ENCODE measurements around the gene ZNF512B.
"Not testable (repeated sequence)": the region's sequence is repeated elsewhere in the genome, so short reads cannot be mapped to it uniquely, and the experiment has no call there.

The ZNF512B gene

DNA sequence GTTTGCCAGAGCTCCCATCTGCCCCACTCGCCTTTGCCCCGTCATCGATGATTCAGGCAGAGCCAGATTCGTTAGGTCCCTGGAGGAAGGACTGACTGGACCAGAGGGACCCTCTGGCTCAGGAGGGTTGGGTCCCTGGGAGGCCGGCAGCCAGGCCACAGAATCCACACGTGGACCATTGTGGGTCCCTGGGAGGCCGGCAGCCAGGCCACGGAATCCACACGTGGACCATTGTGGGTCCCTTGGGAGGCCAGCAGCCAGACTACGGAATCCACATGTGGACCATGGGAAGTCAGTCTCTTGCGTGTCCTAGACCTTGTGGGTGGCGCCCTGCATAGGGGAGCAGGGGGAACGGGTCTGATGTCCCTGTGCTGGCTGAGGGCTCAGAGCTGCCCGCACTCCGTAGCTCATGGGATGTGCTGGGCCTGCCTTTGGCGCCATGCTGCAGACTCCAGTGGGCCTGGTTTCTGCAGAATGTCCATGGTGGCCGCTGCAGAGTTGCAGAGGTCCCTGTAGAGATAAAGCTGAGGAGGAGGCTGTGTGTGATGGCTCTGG lies 37.0 kb downstream of the ZNF512B start:
- no peak for DNase-seq

DNA sequence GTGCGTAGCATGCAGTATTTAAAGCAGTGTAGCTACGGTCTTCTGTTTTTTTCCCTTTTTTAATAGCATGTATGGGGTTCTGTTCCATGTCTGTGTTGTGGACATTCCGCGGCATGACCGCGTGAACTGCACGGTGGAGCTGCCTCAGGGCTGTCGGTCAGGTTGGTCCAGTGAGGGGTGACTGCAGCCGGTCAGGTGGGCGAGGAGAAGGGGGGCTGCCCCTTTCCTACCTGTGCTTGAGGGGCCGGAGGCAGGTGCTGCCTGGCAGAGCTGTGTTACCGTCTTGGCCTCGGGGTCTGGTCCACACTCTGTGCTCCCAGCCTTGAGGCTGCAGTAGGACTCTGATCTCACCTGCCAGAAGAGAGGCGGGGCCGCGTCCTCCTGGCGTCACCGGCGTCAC lies 38.0 kb downstream of the ZNF512B start:
- DNase-seq: no peak

DNA sequence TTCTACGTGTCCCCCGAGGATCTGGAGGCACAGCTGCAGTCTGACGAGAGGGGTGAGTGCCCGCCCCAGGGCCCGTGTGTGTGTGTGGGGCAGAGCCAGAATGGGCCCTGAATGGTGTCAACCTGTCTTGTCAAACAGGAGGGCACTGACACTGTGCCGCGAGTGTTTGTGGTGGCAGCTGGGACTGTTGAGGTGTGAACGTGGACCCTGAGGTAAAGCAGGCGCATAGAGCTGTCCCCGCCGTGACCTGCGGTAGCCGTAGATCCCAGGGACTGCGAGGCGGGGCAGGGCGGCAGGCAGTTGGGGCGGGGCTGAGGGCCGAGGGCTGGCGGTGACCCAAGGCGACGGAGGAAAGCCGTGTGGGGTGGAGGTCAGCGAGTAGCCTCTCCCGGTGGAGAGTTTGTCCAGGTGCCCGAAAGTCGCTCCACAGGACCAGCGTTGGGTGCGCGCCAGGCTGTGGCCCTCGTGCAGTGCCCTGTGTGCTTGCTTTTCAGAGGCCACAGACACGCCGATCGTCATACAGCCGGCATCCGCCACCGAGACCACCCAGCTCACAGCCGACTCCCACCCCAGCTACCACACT lies 38.7 kb downstream of the ZNF512B start:
- no peak for DNase-seq

DNA sequence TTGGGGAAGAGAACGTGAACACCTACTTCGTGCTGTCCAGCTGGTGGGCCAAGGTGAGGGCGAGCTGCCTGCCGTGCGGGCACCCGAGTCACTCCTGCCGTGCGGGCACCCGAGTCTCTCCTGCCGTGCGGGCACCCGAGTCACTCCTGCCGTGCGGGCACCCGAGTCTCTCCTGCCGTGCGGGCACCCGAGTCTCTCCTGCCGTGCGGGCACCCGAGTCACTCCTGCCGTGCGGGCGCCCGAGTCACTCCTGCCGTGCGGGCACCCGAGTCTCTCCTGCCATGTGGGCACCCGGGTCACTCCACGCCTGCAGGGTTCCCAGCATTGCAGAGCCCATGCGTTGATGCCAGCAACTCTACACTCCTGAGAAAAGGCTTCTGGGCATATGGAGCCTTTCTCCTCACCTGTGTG lies 40.3 kb downstream of the ZNF512B start:
- not testable (repeated sequence) for DNase-seq

DNA sequence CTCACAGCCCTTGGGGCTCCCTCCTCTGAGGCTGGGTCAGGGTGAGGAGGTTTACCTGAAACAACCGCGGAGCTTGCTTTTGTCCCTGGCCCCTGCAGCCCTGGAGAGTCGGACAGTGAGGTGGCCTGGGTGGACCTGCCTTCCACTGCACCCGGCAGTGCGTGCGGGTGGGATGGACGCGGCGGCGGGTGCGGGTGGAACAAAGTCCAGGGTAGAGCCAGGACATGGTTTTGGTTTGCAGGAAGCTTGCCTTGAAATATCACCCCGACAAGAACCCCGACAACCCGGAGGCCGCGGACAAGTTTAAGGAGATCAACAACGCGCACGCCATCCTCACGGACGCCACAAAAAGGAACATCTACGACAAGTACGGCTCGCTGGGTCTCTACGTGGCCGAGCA lies 40.7 kb downstream of the ZNF512B start:
- DNase-seq: no peak

DNA sequence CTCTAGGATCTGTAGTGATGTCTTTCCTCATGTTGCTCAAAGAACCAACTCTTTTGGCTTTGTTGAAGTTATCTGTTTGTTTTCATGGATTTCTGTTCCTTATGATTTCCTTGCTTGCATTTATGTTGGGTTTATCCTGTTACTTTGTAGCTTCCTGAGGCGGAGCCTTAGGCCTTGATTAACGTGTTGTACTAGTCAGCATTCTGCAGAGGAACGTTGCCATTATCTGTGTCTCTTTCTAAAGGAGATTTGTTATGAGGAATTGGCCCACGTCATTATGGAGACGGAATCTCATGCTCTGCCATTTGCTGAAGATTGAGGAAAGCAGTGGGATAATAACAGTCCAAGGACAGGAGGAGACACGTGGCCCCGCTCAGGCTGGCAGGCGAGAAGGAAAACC lies 43.4 kb downstream of the ZNF512B start:
- DNase-seq: no peak

DNA sequence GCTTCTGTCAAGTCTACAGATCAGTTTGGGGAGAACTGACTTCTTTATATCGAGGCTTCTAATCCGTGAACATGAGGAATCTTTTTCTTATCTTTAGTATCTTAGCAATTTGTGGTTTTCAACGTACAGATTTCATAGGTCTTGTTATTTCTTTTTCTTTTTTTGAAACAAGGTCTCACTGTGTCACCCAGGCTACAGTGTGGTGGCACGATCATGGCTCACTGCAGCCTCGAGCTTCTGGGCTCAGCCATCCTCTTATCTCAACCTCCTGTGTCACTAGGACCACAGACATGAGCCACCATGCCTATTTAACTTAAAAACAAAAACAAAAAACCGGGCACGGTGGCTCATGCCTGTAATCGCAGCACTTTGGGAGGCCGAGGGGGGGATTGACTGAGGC lies 45.5 kb downstream of the ZNF512B start:
- DNase-seq: no peak

DNA sequence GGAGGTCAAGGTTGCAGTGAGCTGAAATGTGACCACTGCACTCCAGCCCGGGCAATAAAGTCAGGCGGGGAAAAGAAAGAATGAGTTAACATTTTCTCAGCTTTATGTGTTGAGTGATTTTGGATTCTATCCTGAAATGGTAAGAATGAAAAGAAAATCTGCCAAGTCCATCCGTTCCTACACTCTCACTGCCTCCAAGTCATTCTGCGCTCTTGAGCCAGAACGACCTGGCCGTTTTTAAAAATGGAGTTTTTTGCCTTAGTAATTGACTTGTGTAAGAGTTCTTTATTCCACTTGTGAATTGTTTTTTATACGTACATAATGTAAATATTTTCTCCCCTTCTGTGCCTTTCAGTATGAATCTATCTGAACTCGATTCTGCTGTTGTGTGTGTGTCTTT lies 46.1 kb downstream of the ZNF512B start:
- DNase-seq: no peak

DNA sequence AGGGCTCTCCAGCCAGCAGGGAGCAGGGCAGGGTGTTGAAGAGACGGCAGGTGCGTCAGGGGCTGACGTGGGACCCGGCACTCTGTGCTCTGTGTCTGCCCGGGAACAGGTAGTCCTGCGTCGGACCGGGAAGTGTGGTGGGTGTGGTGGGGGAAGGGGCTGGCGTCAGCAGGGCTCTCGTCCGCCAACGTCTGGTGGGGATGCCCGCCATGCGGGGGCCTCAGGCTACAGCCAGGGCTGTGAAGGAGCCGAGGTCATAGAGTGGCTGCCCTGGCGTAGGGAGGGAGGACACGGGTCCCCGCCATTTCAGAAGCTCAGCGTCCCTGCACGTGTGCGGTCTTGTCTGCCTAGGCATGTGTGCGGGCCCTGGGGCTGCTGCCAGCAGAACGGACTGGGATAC lies 49.5 kb downstream of the ZNF512B start:
- no peak for DNase-seq

DNA sequence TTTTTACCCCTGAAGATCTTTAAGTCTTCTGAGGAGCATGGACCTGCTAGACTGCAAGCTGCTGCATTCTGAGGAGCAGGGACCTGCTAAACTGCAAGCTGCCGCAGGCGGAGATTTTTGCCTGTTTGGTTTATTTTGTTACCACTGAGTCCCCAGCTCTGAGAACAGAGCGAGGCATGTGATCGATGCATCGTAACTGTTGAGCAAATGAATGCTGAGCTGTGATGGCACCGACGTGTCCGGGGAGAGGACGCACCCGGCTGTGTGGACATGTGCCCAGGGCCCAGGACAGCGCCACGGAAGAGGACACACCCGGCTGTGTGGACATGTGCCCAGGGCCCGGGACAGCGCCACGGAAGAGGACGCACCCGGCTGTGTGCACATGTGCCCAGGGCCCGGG lies 50.6 kb downstream of the ZNF512B start:
- no peak for DNase-seq

DNA sequence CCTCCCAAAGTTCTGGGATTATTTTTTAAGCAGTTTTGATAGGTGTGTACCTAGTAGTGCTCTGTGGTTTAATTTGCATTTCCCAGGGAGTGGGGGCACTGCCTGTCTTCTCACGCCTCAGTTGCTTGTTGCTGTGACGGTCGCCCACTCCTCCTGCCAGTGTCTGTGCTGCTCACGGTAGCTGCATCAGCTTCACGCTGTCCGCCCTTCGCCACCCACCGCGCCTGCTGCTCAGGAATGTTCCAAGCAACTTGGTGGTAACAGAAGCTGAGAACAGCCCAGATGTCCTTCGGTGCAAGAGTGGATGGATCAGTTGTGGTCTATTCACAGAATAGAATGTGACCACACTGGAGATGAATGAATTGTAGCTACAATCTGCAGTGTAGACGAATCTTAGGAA lies 51.9 kb downstream of the ZNF512B start:
- no peak for DNase-seq

DNA sequence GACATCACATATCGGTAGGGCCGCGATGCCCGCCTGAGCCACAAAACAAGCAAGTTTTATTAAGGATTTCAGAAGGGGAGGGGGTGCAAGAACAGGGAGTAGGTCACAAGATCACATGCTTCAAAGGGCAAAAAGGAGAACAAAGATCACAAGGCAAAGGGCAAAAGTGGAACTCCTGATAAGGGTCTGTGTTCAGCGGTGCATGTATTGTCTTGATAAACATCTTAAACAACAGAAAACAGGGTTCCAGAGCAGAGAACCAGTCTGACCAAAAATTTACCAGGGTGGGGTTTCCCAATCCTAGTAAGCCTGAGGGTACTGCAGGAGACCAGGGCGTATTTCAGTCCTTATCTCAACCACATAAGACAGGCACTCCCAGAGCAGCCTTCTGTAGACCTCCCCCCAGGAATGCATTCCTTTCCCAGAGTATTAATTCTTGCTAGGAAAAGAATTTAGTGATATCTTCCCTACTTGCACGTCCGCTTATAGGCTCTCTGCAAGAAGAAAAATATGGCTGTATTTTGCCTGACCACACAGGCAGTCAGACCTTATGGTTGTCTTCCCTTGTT lies 53.3 kb downstream of the ZNF512B start:
- not testable (repeated sequence) for DNase-seq

DNA sequence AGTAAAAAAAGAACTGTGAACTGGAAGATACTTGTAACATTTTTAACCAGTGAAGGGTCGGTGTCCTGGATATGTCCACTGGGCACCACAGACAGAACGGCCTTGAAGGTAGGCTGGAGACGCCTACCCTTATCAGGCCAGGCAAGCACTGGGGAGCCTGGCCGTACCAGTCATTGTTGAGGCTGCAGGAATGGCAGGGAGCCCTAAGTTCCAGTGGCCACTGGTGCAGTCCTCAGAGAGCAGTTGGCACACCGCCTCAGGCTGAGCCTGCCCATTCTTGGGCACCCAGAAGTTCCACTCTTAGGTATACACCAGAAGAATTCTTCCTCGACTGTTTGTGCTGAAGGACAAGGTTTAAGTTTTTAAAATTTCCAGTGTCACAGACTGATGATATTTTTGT lies 54.3 kb downstream of the ZNF512B start:
- no peak for DNase-seq

DNA sequence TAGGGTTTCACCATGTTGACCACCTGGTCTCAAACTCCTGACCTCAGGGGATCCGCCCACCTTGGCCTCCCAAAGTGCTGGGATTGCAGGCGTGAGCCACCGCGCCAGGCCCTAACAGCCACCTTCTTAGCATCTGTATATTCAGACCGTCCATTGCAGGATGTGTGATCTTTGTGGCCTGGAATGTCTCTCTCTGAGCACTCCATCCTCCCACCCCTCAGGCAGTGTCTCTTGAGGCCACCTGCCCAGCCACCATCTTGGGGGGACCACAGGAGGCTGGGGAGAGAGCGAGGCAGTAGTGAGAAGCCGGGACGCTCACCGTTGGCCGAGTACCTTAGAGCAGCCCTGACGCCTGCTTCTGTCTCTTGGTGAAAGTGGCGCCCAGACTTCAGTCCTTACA lies 56.0 kb downstream of the ZNF512B start:
- no peak for DNase-seq

DNA sequence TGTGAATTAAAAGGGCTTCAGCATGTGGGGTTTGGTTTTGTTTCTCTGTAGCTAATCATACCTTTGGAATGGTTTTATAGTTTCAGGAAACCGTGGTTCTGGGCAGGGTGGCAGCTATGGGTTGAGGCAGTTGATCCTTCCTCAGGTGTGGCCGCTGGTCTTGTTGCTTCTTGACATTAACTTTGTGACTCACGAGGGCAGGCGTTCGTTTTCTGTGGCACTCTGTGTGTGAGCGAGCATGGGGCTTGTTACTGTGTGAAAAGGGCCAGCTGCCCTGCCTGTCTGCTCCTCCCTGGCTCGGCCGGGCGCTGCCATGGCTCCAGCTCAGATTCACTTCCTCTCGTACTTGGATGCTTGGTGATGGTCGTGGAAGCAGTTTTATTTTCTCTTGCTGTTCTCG lies 58.6 kb downstream of the ZNF512B start:
- DNase-seq: no peak

DNA sequence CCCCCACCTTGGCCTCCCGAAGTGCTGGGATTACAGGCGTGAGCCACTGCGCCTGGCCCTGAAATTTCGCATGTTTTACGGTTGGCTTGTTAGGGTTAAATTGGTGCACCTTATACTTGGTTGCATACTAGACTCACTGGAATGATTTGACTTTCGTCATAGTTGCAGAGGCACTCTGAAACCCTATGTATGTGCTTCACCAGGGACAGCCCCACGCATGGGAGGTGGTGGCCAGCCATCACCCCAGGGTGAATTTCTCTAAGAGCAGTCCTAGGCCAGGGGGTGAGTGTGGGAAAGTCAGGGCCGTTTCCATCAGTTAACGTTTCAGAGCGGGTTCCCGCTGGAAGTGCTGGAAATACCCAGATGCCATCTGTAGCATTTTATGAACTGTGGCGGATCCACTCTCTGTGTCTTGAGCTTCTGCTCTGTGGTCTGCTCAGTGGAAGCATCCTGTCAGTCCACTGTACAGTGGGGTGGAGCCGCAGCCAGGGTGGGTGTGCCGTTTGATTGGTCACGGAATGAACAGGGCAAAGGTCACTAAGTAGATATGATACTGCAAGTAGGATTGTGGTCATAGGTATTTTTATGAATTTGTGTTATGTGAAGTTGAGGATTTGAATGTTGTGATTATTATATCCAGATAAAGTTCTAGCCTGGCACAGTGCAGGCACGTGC lies 61.6 kb downstream of the ZNF512B start:
- no peak for DNase-seq

All from NCI-H345 (cell line).